ENCODE results near the gene SIMC1.
"Not testable (repeated sequence)": the region's sequence is repeated elsewhere in the genome, so short reads cannot be mapped to it uniquely, and the experiment has no call there.

The SIMC1 gene

GRCh38 chr5:176190886-176191755 is 47.1 kb upstream of the SIMC1 start:
- TF ChIP-seq ESRRG (CRISPR knock-in tag; IDR thresholded peaks at IDR 0.05) = no peak
- TF ChIP-seq ISL1 (CRISPR knock-in tag; IDR thresholded peaks at IDR 0.05) = no peak
- no peak for TF ChIP-seq POU6F1 (CRISPR knock-in tag; IDR thresholded peaks at IDR 0.05; ENCODE audit: borderline replicate concordance, low read depth)
- TF ChIP-seq ZFP30 (CRISPR knock-in tag; IDR thresholded peaks at IDR 0.05) = no peak
- TF ChIP-seq, protein P1, sequence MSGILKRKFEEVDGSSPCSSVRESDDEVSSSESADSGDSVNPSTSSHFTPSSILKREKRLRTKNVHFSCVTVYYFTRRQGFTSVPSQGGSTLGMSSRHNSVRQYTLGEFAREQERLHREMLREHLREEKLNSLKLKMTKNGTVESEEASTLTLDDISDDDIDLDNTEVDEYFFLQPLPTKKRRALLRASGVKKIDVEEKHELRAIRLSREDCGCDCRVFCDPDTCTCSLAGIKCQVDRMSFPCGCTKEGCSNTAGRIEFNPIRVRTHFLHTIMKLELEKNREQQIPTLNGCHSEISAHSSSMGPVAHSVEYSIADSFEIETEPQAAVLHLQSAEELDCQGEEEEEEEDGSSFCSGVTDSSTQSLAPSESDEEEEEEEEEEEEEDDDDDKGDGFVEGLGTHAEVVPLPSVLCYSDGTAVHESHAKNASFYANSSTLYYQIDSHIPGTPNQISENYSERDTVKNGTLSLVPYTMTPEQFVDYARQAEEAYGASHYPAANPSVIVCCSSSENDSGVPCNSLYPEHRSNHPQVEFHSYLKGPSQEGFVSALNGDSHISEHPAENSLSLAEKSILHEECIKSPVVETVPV (CRISPR knock-in tag; IDR thresholded peaks at IDR 0.05) = no peak
- no peak for TF ChIP-seq PATZ1 (CRISPR knock-in tag; IDR thresholded peaks at IDR 0.05; ENCODE audit: borderline replicate concordance)

DNA sequence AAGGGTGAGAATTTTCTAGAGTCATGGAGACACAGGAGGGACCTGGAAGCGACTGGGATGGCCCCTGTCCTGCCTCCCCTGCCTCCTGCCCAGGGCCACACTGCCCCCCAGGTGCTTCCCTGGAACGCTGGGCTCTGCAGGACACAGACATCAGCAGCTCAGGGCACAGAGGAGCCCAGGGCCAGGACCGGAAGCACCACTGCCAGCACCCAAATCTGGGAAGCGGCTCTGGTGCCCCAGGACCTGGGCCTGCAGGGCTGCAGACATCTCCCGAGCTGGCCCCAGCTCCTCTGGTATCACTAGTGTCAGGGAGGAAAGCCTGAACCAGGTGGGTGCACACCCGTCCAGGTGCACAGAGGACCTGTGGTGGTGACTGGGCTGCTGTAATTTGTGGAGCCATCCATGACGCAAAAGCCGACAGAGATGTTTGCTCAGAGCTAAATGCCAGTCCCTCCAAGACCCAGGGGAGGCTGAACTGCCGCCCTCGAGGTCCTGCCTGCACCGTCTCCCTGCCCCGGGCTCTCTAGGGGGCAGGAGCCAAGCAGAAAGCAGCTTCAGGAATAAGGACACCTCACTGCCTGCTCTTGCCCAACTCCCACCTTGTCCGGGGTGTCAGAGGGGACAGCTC is 46.0 kb upstream of the SIMC1 start:
- ATAC-seq = no peak
- TF ChIP-seq OSR1 (CRISPR knock-in tag; IDR thresholded peaks at IDR 0.05) (no peak), ARNTL (CRISPR knock-in tag; IDR thresholded peaks at IDR 0.05; ENCODE audit: borderline replicate concordance, low read depth) (no peak), RARB (CRISPR knock-in tag; IDR thresholded peaks at IDR 0.05) (no peak), ZNF8 (CRISPR knock-in tag; IDR thresholded peaks at IDR 0.05) (no peak), BACH2 (CRISPR knock-in tag; IDR thresholded peaks at IDR 0.05; ENCODE audit: borderline replicate concordance) (no peak), GLIS3 (CRISPR knock-in tag; IDR thresholded peaks at IDR 0.05) (no peak), ESRRG (CRISPR knock-in tag; IDR thresholded peaks at IDR 0.05) (no peak), POU6F1 (CRISPR knock-in tag; IDR thresholded peaks at IDR 0.05; ENCODE audit: borderline replicate concordance, low read depth) (no peak), ZNF70 (CRISPR knock-in tag; IDR thresholded peaks at IDR 0.05) (no peak), ZC3H10 (CRISPR knock-in tag; IDR thresholded peaks at IDR 0.05) (no peak), TCF4 (CRISPR knock-in tag; IDR thresholded peaks at IDR 0.05; ENCODE audit: borderline replicate concordance) (no peak), ZNF565 (CRISPR knock-in tag; conservative IDR thresholded peaks at IDR 0.05; ENCODE audit: low read depth) (no peak), SNAI2 (CRISPR knock-in tag; IDR thresholded peaks at IDR 0.05) (no peak), PPARA (CRISPR knock-in tag; IDR thresholded peaks at IDR 0.05; ENCODE audit: borderline replicate concordance) (no peak)
- TF ChIP-seq, protein P1 (CRISPR knock-in tag; IDR thresholded peaks at IDR 0.05) = no peak

More at GRCh38 chr5:176190886-176191755, 47.1 kb upstream of the SIMC1 start:
- no peak for ATAC-seq

- ATAC-seq = not testable (repeated sequence)
These were observed 45.5 kb upstream of the SIMC1 start for GRCh38 chr5:176192722-176193117.

DNA sequence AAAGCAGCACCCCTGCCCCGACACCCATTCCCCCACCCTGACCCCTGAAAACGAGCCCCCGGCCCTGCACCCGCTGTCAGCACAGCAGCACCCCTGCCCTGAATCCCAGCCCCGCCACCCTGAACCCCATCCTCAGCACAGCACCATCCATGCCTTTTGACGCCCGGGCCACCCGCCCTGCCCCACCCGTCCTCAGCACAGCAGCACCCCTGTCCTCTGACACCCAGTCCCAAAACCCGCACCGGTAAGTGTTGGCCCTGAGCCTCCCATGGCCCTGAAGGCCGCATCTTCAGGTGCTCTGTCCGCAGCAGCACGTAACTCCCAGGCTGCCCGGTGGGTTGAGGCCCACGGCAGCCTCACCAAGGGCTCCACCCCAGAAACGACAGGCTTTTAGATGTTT is 44.6 kb upstream of the SIMC1 start:
- ATAC-seq = not testable (repeated sequence)

GRCh38 chr5:176194238-176195083 is 43.8 kb upstream of the SIMC1 start:
- peak; percentile 32 for ATAC-seq

DNA sequence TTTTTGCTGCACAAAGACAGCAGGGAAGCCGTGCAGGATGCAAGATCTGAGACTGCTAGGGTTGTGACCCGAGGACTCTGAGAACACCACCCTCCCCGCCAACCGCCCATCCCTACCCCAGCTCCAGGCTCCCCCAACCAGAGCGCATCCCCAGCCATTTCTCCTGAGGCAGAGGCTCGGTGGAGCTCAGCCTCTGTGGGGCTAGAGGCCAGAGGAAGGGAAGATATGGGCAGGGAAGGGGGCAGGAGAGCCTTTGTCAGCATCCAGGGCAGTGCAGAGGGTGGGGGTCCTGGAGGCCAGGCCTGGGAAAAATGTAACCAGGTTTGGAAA is 43.2 kb upstream of the SIMC1 start:
- ATAC-seq = not testable (repeated sequence)

GRCh38 chr5:176195487-176196207 is 42.6 kb upstream of the SIMC1 start:
- peak; percentile 17 for ATAC-seq

DNA sequence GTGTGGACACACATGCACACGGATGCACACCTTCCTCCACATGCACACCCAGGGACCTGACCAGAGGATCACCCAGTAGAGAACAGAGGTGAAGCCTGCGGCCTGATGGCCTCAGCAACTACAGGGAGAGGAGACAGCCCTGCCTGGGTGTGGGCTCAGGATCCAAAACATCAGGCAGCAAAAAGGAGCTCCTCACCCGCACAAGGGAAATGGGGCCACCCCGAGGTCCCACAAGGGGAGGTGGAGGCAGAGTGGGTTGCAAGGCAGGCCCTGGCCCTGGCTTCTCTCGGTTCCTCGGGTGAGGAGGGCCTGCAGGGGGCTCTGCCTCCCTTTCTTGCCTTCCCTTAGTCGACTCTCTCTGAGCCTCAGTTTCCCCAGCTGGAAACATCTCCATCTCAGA is 41.4 kb upstream of the SIMC1 start:
- not testable (repeated sequence) for ATAC-seq
